HG02759 (cell line): ENCODE measurements around the gene SIX1.

ENCODE experiments used
- ATAC-seq: cut with Tn5 transposase; IDR thresholded peaks from one replicate; pipeline ENCODE4 v1.9.1; 2021; ENCODE audit warnings: mild to moderate bottlenecking, moderate library complexity; ENCODE audit not compliant: unreplicated experiment

The SIX1 gene

DNA sequence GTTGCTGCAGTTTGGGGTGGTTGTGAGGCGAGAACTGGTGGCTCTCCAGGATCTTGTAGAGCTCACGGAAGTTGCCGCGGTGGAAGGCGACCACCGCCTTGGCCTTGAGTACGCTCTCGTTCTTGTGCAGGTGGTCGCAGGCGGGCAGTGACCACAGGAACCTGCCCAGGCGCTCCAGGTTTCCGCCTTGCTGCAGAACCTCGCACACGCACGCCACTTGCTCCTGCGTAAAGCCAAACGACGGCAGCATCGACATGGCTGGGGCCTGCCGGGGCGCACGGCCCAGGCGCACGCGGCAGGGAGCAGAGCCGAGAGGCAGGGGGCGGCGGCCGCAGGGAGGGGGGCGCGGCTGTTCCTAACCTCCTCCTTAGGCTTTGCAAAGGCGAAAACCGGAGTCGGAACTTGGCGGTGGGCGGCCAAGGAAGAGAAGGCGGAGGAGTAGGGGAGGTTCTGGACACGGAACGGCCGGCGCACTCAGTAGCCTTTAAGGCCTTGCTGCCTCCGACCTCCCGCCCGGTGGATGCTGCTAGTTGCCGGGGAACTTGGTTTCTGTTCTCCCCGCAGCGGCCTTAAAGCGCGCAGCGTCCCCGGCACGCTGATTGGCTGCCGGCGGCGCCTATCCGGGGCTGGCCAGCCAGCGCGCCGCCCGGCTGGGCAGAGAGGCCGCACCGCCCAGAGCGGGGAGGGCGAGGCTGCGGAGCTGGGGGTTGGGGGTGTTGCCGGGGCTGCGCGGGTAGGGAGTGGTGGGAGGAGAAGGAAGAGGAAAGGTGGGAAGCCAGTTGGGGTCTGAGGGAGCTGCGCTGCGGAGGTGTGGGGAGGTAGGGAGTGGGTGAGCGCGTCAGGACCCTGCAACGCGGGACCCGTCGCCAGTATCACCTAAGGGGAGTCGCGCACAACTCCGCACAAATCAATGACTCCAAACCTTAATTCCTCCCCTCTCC is at the start of gene SIX1:
Gene SIX1 (minus strand): TSS at position 544 of the 941 bp plus-strand sequence. CDS start 288 bp downstream, at position 256.
- ATAC-seq, result peak; percentile 75

DNA sequence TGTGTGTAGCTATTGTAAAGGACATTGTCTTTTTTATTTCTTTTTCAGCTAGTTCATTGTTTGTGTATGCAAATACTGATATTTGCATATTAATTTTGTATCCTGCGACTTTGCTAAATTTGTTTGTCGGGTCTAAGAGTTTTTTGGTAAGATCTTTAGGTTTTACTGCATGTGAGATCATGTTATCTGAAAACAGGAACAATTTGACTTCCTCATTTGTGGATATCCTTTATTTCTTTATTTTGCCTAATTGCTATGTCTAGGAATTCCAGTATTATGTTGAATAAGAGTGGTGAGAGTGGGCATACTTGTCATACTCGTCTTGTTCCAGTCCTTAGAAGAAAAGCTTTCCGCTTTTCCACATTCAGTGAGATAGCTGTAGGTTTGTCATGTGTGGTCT is 46.0 kb upstream of the SIX1 start:
- ATAC-seq, result no peak

DNA sequence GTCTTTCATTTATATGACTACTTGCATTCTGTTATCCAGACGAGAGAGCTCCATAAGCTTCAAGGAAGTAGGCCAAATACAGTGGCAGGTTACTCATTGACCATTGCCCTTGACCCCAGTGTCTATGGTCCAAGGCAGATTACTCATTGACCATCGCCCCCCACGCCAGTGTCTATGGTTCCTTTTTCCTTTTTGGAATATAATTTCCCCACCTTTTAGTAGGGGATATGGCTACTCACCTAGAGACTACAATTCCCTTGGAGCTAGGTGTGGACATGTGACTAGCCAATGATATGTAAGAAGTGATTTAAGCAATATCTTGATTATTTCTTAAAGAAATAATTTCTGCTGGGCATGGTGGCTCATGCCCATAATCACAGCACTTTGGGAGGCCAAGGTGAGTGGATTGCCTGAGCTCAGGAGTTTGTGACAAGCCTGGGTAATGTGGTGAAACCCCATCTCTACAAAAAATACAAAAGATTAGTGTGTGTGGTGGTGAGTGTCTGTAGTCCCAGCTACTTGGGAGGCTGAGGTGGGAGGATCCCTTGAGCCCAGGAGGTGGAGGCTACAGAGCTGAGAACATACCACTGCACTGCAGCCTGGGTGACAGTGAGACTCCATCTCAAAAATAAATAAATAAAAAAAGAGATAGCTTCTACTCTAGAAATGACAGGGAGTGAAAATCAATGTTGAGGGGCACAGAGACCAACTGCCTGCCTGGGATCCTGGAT is 42.3 kb upstream of the SIX1 start:
- no peak for ATAC-seq

DNA sequence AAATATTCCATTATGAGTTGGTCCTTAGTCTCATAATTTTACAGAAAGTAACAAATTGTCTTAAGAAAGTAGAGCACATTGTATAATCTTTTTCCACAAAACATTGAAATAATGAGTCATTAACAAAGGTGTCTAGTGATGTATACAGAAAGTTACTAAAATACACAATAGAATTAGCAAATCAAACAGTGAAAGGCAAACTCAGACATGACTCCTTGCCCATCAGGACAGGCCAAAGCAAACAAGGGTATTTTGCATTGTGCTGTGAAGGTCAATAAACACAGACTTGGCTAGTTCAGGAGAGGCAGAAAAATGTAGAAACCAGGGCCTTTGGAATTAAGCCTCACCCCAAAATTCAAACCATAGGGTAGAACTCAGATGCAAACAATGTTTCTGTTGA is 37.6 kb upstream of the SIX1 start:
- ATAC-seq, result no peak

DNA sequence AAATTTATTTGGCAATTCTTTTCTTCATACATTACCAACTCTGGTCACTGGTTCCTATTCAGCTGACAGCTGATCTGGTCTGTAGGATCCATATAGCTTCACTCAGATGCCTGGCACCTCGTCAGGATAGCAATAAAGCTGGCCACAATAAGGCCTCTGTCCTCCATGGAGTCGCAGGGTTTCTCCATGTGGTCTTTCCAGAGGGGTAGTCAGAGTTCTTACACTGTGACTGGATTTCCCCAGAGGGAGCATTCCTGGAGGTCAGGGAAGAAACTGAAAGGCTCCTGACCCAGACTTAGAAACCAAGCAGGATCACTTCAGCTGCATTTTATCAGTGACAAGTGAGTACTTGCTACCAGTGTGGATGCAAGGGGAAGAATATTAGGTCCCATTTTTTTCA is 34.9 kb upstream of the SIX1 start:
- ATAC-seq, result no peak

DNA sequence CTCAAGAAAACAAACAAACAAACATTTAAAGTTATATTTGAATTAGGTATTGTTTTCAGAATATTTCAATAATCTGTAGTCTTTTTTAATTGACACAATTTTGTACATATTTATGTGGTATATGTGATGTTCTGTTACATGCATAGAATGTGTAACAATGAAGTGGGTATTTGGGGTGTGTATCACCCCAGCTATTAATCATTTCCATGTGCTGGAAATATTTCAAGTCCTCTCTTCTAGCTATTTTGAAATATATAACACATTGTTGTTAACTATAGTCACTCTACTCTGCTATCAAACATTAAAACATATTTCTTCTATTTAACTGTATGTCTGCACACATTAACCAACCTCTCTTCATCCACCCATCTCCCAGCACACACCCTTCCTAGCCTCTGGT is 32.0 kb upstream of the SIX1 start:
- ATAC-seq, result no peak

DNA sequence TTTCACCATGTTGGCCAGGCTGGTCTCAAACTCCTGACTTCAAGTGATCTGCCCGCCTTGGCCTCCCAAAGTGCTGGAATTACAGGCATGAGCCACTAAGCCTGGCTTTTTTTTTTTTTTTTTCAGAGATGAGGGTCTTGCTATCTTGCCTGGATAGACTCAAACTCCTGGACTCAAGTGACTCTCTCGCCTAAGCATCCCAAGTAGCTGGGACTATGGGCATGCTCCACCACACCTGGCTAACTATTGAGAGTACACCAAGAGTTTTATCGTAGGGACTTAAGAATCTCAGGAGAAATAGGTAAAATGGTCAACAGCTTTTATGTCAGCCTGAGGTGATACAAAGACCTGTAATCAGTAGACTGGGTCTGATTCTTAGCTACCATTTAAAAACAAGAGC is 31.2 kb upstream of the SIX1 start:
- ATAC-seq, result no peak

DNA sequence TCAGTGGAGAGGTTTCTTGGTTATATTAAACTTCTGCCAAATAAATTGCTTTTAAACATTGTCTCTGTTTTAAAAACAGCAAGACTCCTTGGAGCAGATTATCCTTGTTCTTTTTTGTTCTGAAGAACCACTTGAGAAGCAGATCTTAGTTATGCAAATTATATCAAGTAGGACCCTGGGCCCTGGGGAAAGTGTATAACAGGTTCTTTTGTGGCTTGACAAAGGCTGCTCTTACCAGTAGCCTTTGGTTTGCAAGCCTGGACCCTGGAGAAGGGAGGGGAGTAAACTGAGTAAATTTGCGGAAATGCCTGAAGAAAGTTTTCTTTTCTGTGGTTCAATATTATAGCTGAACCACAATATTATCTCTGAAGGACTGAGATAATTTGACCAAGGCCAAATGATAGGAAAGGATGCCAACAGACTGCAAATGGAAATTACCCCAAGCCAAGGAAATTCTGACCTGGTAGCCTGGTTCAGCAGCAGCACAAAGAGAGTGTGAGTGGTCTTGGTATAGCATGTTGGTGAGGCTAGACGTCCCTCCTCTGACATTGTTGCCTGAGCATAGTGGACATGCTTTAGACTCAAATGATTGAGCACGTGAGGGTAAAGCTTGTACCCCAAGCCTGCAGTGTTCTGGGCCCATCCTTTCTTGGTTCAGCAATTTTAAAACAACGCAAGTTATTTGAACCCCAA is 30.4 kb upstream of the SIX1 start:
- ATAC-seq, result no peak

DNA sequence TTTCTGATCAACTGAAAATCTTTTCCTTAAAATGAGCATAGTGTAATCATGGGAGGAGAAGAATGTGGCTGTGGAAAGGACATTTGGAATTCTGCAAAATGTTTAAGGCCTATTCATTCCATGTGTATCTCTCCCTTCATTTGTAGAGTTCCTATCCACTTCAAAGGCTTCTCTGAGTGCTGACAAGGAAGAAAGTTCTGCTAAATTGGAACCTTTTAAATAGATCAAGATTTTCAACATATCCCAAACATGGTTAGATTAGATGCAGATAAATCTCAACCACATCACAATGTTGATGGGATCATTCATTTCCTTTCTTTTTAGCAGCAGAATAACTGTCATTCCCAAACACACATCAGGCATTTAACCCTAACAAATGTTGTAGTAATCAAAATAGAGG is 28.4 kb upstream of the SIX1 start:
- no peak for ATAC-seq

DNA sequence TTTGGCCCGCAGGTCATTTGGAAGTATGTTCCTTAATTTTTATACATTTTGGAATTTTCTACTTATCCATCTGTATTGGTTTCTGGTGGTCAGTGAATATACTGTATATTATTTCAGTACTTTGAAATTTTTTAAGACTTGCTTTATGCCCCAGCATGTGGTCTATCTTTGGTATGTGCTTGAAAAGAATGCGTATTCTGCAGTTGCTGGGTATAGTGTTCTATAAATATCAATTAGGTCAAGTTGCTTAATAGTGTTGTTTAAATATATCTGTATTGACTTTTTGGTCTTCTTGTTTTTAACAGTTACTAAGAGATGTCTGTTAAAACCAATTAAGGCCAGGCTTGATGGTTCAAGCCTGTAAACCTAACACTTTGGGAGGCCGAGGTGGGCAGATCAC is 21.7 kb upstream of the SIX1 start:
- ATAC-seq, result no peak

DNA sequence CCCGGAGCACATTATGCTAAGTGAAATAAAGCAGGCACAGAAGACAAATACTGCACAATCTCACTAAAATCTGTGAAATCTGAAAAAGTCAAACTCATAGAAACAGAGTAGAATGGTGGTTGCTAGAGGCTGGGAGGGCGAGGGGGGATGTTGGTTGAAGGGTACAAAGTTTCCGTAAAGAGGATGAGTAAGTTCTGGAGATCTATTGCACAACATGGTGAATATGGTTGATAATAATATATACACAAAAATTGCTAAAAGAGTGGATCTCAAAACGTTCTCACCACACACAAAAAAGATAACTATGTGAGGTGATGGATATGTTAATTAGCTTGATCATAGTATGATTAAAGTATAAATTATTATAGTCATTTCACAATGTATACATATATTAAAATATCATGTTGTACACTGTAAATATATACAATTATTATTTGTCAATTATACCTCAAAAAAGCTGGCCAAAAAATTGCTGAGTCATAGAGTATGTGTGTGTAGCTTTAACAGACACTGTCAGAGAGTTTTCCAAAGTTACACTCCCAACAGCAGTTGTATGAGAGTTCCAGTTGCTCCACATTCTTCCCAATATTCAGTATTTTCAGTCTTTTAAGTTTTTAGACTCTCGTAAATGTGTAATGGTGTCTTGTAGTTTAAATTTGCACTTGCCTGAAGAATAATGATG is 19.3 kb upstream of the SIX1 start:
- ATAC-seq, result no peak

DNA sequence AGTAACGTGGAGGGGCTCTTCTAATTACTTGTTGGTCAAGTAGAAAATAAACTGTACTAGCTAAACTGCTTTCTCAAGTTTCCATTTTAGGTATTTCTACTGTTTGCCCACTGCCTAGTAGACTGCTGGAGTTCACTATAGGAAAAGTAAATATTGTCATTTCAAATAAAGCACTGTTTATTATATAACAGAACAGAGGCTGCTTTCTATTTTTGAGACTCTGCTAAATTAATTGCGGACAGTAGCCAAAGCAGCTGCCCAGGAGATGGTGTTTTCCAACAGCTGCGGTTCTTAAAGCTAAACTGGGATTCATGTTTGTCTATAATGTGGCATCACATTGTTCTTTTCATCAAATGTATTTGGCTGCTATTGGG is 15.9 kb upstream of the SIX1 start:
- no peak for ATAC-seq

DNA sequence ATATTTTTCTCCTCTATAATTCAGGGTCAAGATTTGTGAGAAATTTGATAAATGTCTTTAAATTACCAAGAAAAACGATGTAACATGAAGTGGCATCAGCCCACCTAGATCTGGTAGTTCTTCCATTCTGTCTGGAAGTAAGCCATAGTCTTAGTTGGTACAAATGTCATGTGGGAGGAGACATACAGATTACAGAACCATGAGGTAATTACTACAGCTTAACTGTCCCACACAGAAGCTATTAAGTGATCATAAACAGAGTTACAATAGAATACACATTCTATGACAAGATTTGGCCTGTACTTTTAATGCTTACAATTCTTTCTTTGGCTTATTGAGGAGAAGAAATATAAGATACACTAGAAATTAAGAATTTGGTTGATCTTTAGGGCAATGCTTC is 13.7 kb upstream of the SIX1 start:
- ATAC-seq, result no peak

DNA sequence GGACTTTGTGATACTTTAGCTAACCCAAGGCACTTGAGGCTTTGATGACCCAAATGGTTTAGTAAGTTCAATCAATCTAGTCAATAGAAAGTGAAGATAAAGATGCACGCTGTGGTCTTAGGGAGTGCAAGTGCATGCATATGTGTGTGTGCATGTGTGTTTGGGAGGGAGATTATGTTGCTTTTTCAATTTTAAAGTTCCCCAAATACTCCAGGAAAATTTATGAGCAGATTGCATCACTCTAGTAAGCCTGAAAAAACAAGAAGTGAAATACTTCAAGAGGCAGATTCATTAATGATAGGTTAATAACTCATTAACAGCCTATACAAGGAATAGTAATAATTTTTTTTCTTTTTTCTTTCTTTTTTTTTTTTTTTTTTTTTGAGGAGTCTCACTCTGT is 12.4 kb upstream of the SIX1 start:
- ATAC-seq, result no peak

DNA sequence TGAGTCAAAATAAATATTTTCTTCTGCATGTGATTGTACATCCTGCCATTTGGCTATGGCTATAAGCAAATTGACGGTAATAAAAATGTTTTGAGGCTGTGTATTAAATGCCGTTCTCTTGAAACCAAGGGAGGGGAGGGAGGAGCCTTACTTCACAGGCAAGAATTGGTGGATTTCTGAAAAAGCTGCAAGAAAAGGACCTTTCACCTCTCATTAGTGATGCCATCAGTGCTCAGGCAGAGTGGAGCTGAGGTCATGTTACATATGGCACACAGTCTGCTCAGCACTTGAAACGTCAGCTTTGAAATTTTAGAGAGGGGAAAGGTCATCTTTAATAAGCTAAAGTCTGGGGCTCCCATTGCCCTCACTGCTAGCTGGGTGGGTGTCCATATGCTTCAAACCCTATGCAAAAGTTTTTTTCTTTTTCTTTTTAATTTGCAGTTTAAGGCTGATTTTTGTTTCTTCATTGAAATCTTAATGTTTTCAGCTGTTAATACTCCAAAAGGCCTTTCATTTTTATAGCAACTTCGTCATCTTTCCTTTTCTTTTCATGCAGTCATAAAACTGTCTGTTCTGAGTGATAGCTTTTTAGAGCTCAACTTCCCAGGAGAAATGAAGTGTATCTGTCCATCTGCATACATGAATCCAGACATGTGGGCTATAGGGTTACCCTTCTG is 9.8 kb upstream of the SIX1 start:
- no peak for ATAC-seq

DNA sequence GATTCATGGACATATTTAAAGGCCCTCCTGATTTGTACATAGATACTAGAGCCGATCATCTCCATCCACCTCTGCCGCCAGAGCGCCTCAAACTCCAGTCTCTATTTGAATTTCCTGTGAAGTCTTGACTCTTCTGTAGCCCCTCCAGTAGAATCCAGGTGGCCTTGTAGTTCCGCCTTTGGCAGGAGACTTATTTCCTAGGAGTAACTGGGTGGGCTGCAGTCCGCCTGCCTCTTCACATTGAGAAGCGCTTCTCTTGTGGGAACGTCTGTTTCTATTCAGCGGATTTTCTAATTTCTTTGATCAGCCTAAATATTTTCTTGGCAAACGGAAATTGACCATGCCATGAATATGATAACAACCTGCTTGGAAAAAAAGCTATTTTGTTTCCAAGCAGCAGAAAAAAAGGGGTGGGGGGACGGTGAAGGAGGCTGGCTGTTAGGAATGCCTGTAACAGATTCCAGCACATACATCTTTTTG is 9.0 kb upstream of the SIX1 start:
- no peak for ATAC-seq

DNA sequence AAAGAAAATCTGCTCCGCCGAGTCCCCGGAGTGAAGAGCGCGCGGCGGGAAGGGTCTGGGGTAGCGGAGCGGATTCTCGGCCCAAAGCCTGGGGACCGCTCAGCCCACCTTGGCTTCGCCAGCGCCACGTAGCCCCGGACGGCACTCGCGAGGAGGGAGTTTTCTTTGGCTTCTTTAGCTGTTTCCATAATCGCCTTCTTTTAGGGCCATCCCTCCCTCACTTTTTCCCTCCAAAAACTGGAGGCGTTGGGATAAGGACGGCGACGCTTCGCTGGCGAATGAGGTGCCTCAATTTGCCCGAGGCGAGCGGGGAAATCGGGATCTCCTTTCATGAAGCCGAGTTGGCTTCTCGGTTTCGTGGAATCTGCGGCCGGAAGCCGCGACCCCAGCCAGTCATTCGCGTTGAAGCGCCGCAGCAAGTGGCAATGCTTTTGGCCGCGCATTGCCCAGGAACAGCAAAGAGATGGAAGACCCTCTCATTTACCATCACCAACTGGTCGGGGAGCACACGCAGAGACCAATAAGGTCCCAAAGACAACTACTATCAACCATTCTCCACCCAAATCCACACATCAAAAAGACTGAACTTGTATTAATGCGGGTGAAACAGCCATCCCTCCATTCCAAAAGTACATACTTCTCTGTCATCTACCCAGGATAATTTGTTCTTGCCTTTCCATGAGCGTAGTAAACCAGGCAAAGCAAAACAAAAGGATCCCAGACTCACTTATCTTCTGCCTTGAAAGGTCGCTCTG is 8.4 kb upstream of the SIX1 start:
- ATAC-seq, result no peak

DNA sequence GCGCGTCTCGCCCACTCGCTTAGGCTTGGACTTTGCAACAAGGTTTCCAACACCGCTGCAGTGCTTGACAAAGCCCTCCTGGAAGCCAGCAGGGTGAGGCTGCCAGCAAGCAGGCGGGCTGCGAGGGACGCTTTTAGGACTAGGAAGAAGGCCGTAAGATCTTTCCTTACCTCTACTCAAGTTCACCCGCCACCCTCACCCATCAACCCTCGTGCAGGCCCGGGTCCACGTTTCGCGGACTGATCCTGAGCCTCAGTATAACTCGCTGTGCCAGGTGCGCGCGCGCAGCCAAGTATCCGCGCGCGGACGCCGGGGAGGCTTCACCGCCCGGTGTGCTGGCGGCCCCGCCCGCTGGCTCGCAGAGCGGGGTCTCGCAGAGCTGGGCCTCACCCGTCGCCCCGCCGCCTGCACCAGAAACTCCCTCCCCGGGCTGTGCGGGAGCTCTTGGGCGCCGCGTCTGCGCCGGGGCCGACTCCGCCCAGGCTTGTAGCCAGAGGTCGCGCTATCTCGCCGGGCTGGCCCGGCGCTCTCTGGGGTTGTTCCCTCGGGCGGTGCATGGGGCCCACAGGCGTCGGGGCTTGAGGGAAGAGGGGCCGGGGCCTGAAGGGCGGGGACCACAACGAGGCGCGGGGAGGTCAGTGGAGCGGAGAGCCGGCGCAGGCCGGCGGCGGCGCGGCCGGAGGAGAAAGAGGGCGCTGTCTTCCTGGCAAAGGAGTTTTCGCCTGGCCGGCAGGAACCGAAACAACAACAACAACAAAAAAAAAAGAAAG is 7.6 kb upstream of the SIX1 start:
- peak; percentile 90 for ATAC-seq
